ENCODE data around the gene GJC3.
"Not testable (repeated sequence)": the region's sequence is repeated elsewhere in the genome, so short reads cannot be mapped to it uniquely, and the experiment has no call there.

GJC3 gene

DNA sequence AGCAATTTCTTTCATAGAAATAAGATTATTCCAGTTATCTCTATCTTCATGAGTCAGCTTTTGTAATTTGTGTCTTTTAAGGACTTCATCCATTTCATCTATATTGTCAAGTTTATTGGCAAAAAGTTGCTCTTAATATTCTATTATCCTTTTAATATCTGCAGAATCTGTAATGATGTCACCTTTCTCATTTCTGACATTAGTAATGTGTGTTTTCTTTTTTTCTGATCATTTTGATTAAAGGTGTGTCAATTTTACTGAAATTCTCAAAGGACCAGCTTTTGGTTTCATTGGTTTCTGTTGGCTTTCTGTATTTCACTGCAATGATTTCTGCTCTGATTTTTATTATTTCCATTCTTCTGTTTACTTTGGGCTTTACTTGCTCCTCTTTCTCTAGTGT is 34.7 kb downstream of the GJC3 start:
- Histone ChIP-seq H4K20me1 (ENCODE audit: control insufficient read depth, insufficient read depth, low read depth, low read length) (no peaks in the 10 kb centered on the region), H3K36me3 (ENCODE audit: control insufficient read depth, low read length) (peaks cover 5% of the 10 kb centered on the region), H3K27ac (ENCODE audit: low read depth, low read length) (no peak overlapping the region), H3K4me2 (ENCODE audit: low read length) (no peak overlapping the region), H3F3A (ENCODE audit: control insufficient read depth, insufficient read depth) (peaks cover 5% of the 10 kb centered on the region), H3K27me3 (ENCODE audit: control insufficient read depth, low read length) (no peaks in the 10 kb centered on the region), H3K4me1 (ENCODE audit: control insufficient read depth, low read length) (no peaks in the 10 kb centered on the region), H3K4me3 (ENCODE audit: low read length) (no peak overlapping the region), H3K9me2 (replicated peaks; ENCODE audit: control insufficient read depth, low read length) (no peaks in the 10 kb centered on the region), H3K79me2 (ENCODE audit: control insufficient read depth, low read length) (no peaks in the 10 kb centered on the region), H3K9me3 (ENCODE audit: control insufficient read depth, insufficient read depth, low read length) (no peaks in the 10 kb centered on the region)
- no peak for TF ChIP-seq EZH2phosphoT487 (IDR thresholded peaks at IDR 0.05; ENCODE audit: borderline replicate concordance, low read length)
- TF ChIP-seq, protein P1, sequence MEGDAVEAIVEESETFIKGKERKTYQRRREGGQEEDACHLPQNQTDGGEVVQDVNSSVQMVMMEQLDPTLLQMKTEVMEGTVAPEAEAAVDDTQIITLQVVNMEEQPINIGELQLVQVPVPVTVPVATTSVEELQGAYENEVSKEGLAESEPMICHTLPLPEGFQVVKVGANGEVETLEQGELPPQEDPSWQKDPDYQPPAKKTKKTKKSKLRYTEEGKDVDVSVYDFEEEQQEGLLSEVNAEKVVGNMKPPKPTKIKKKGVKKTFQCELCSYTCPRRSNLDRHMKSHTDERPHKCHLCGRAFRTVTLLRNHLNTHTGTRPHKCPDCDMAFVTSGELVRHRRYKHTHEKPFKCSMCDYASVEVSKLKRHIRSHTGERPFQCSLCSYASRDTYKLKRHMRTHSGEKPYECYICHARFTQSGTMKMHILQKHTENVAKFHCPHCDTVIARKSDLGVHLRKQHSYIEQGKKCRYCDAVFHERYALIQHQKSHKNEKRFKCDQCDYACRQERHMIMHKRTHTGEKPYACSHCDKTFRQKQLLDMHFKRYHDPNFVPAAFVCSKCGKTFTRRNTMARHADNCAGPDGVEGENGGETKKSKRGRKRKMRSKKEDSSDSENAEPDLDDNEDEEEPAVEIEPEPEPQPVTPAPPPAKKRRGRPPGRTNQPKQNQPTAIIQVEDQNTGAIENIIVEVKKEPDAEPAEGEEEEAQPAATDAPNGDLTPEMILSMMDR (IDR thresholded peaks at IDR 0.05; ENCODE audit: low read depth, low read length, poor library complexity, severe bottlenecking), result no peak

DNA sequence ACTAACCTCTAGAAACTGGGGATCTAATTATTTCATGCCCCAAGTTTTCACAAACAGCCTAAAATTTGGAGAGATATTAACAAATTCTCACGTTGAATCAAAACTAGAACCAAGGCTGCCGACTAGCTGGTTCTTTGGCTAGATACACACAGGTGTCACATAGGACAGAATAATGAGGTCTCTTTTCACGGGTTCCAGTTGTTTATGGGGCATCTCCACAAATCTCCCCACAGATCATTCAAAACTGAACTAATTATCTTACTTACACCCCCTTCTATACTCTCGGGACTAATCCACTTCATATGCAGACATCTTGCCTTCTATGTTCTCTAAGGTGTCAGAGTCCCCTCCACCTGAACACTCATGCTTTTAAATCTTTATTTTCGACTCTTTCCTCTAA is 36.1 kb downstream of the GJC3 start:
- no peaks in the 10 kb centered on the region for H4K20me1 ChIP-seq (ENCODE audit: control insufficient read depth, insufficient read depth, low read depth, low read length)
- peaks cover 5% of the 10 kb centered on the region for H3F3A ChIP-seq (ENCODE audit: control insufficient read depth, insufficient read depth)
- no peak overlapping the region for H3K4me3 ChIP-seq (ENCODE audit: low read length)
- H3K4me2 ChIP-seq (ENCODE audit: low read length), result no peak overlapping the region
- no peak for TF ChIP-seq EZH2phosphoT487 (IDR thresholded peaks at IDR 0.05; ENCODE audit: borderline replicate concordance, low read length)
- TF ChIP-seq, protein P1 (IDR thresholded peaks at IDR 0.05; ENCODE audit: low read depth, low read length, poor library complexity, severe bottlenecking), result no peak
- no peak overlapping the region for H3K27ac ChIP-seq (ENCODE audit: low read depth, low read length)
- no peaks in the 10 kb centered on the region; the same call in 1 of the 2 replicates for H3K36me3 ChIP-seq (ENCODE audit: control insufficient read depth, low read length)
- H3K79me2 ChIP-seq (ENCODE audit: control insufficient read depth, low read length), result no peaks in the 10 kb centered on the region
- no peaks in the 10 kb centered on the region for H3K9me2 ChIP-seq (replicated peaks; ENCODE audit: control insufficient read depth, low read length)
- no peaks in the 10 kb centered on the region for H3K27me3 ChIP-seq (ENCODE audit: control insufficient read depth, low read length)
- no peaks in the 10 kb centered on the region for H3K4me1 ChIP-seq (ENCODE audit: control insufficient read depth, low read length)
- no peaks in the 10 kb centered on the region for H3K9me3 ChIP-seq (ENCODE audit: control insufficient read depth, insufficient read depth, low read length)

DNA sequence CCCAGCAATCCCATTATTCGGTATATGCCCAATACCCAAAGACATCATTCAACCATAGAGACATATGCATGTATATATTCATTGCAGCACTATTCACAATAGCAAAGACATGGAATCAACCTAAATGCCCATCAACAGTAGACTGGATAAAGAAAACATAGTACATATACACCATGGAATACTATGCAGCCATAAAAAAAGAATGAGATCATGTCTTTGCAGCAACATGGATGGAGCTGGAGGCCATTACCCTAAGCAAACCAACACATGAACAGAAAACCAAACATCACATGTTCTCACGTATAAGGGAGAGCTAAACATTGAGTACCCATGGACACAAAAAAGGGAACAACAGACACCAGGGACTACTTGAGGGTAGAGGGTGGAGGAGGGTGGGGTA is 39.1 kb downstream of the GJC3 start:
- H3K4me3 ChIP-seq (ENCODE audit: low read length); H3K36me3 ChIP-seq (ENCODE audit: control insufficient read depth, low read length); H3F3A ChIP-seq (ENCODE audit: control insufficient read depth, insufficient read depth); H4K20me1 ChIP-seq (ENCODE audit: control insufficient read depth, insufficient read depth, low read depth, low read length); H3K27me3 ChIP-seq (ENCODE audit: control insufficient read depth, low read length); H3K9me2 ChIP-seq (replicated peaks; ENCODE audit: control insufficient read depth, low read length); H3K4me1 ChIP-seq (ENCODE audit: control insufficient read depth, low read length); H3K9me3 ChIP-seq (ENCODE audit: control insufficient read depth, insufficient read depth, low read length); H3K27ac ChIP-seq (ENCODE audit: low read depth, low read length); H3K4me2 ChIP-seq (ENCODE audit: low read length); H3K79me2 ChIP-seq (ENCODE audit: control insufficient read depth, low read length): not testable (repeated sequence)

GRCh38 chr7:99888366-99888765 is 41.1 kb downstream of the GJC3 start:
- H3K4me2 ChIP-seq (ENCODE audit: low read length); H3F3A ChIP-seq (ENCODE audit: control insufficient read depth, insufficient read depth); H3K4me1 ChIP-seq (ENCODE audit: control insufficient read depth, low read length); H4K20me1 ChIP-seq (ENCODE audit: control insufficient read depth, insufficient read depth, low read depth, low read length); H3K27ac ChIP-seq (ENCODE audit: low read depth, low read length); H3K79me2 ChIP-seq (ENCODE audit: control insufficient read depth, low read length); H3K4me3 ChIP-seq (ENCODE audit: low read length); H3K9me2 ChIP-seq (replicated peaks; ENCODE audit: control insufficient read depth, low read length); H3K27me3 ChIP-seq (ENCODE audit: control insufficient read depth, low read length); H3K9me3 ChIP-seq (ENCODE audit: control insufficient read depth, insufficient read depth, low read length); H3K36me3 ChIP-seq (ENCODE audit: control insufficient read depth, low read length): not testable (repeated sequence)

All from DOHH2 (cell line).